Fibroblast of lung (primary cell): ENCODE measurements around the gene PTEN. TPM values are rescaled to one million over a fixed set of nuclear protein-coding genes. Genes with fewer than 3 reads are reported as not detected.

ENCODE experiments used
- DNase-seq, 2 donors: peaks; one replicate each; pipeline versions ENCODE4 v3.0.0 to v3.0.0-alpha.2; 2010; ENCODE audit warnings: low read depth in 2 of 2
- H2AFZ ChIP-seq: 2 replicates; pipeline ENCODE4 v1.5.1; 2012; ENCODE audit warnings: low read length, control low read depth, inconsistent platforms
- H3K27ac ChIP-seq: 2 replicates; pipeline ENCODE4 v1.5.1; 2011; ENCODE audit warnings: low read length, control low read depth; ENCODE audit not compliant: insufficient read depth
- H3K27me3 ChIP-seq: 2 replicates; pipeline ENCODE4 v1.5.1; 2011; ENCODE audit warnings: mild to moderate bottlenecking, low read length; ENCODE audit not compliant: control insufficient read depth, insufficient read depth
- H3K36me3 ChIP-seq: 2 replicates; pipeline ENCODE4 v1.5.1; 2011; ENCODE audit warnings: low read length; ENCODE audit not compliant: control insufficient read depth, insufficient read depth
- H3K4me1 ChIP-seq: 2 replicates; pipeline ENCODE4 v1.5.1; 2011; ENCODE audit warnings: low read length; ENCODE audit not compliant: control insufficient read depth, insufficient read depth; ENCODE audit errors: extremely low read depth
- H3K4me2 ChIP-seq: 2 replicates; pipeline ENCODE4 v1.5.1; 2011; ENCODE audit warnings: low read length, control low read depth; ENCODE audit not compliant: insufficient read depth; ENCODE audit errors: extremely low read depth
- H3K4me3 ChIP-seq, 4 experiments: fragments of 200-600 bp in 1 of 4; sonication (generic) in 1 of 4; replicated peaks in 1 of 4; 2 replicates each; pipeline ENCODE4 v1.5.1; 2011 to 2016; ENCODE audit warnings: low read length in 4 of 4, low read depth in 3 of 4, mild to moderate bottlenecking in 3 of 4, control low read depth in 2 of 4, inconsistent platforms in 1 of 4, mixed read lengths in 1 of 4; ENCODE audit not compliant: insufficient read depth in 1 of 4; ENCODE audit errors: control extremely low read depth in 1 of 4
- H3K79me2 ChIP-seq: 2 replicates; pipeline ENCODE4 v1.5.1; 2012; ENCODE audit warnings: mild to moderate bottlenecking, low read length, inconsistent platforms; ENCODE audit not compliant: control insufficient read depth, insufficient read depth
- H3K9ac ChIP-seq: 2 replicates; pipeline ENCODE4 v1.5.1; 2011; ENCODE audit warnings: mild to moderate bottlenecking, low read length, control low read depth; ENCODE audit not compliant: insufficient read depth
- H3K9me3 ChIP-seq: 2 replicates; pipeline ENCODE4 v1.5.1; 2012; ENCODE audit warnings: low read depth, low read length; ENCODE audit not compliant: control insufficient read depth, insufficient read depth
- H4K20me1 ChIP-seq: 2 replicates; pipeline ENCODE4 v1.5.1; 2011; ENCODE audit warnings: low read length; ENCODE audit not compliant: control insufficient read depth, insufficient read depth; ENCODE audit errors: extremely low read depth
- CTCF ChIP-seq, 2 donors: IDR thresholded peaks in 1 of 2; conservative IDR thresholded peaks in 1 of 2; 1 replicate in 1 of 2; 2 replicates in 1 of 2; pipeline ENCODE4 v1.5.1; 2011 to 2012; ENCODE audit warnings: low read length in 2 of 2, control low read depth in 1 of 2, inconsistent platforms in 1 of 2, low read depth in 1 of 2, mild to moderate bottlenecking in 1 of 2
- EZH2 ChIP-seq: IDR thresholded peaks from 2 replicates; pipeline ENCODE4 v1.5.1; 2012; ENCODE audit warnings: low read length, control low read depth, mild to moderate bottlenecking; ENCODE audit errors: missing control alignments
- polyA plus RNA-seq, 2 donors: library from polyadenylated mRNA; depleted of rRNA in 1 of 2; stranded (reverse) in 1 of 2; unstranded in 1 of 2; fragments of >200 nt; gene quantifications; 2 replicates each; pipeline ENCODE4 v1.2.1, GENCODE V29; 2011 to 2012; ENCODE audit warnings: missing spikeins in 1 of 2
- total RNA-seq: library from RNA; depleted of rRNA; stranded (reverse); fragments of >200 nt; gene quantifications from 2 replicates; pipeline ENCODE4 v1.2.1, GENCODE V29; 2014

The PTEN gene
- total and polyA plus RNA-seq, 2 donors (not counting 1 experiment from before 2014, with no cell fraction given) = 60.2 to 200 TPM

GRCh38 chr10:87974769-87975168 lies 111.3 kb downstream of the PTEN start:
- no peak overlapping the region for H3K9ac ChIP-seq
- H2AFZ ChIP-seq = no peak overlapping the region
- TF ChIP-seq CTCF (conservative IDR thresholded peaks at IDR 0.05 in 1 of 2, IDR thresholded peaks at IDR 0.05 in 1 of 2; ENCODE audit: low read depth in 1 of 2, low read length in 2 of 2) (no peak), EZH2 (no peak)

GRCh38 chr10:87976101-87976743 lies 112.8 kb downstream of the PTEN start:
- no peaks in the 10 kb centered on the region for H3K36me3 ChIP-seq
- no peak overlapping the region for H3K4me2 ChIP-seq
- peak; percentile 35 to 37 for DNase-seq
- H3K27me3 ChIP-seq = no peaks in the 10 kb centered on the region
- TF ChIP-seq EZH2 = no peak
- TF ChIP-seq CTCF (conservative IDR thresholded peaks at IDR 0.05 in 1 of 2, IDR thresholded peaks at IDR 0.05 in 1 of 2; ENCODE audit: low read depth in 1 of 2, low read length in 2 of 2) = no peak
- H3K27ac ChIP-seq = no peak overlapping the region
- no peak overlapping the region for H3K4me3 ChIP-seq
- H3K79me2 ChIP-seq = no peaks in the 10 kb centered on the region
- no peak overlapping the region for H3K9ac ChIP-seq
- H4K20me1 ChIP-seq = no peaks in the 10 kb centered on the region
- H3K4me1 ChIP-seq = no peaks in the 10 kb centered on the region
- no peak overlapping the region for H2AFZ ChIP-seq
- H3K9me3 ChIP-seq = no peaks in the 10 kb centered on the region

More at GRCh38 chr10:87974769-87975168, 111.3 kb downstream of the PTEN start:
- Histone ChIP-seq H3K4me1 (no peaks in the 10 kb centered on the region), H3K27ac (no peak overlapping the region), H3K79me2 (no peaks in the 10 kb centered on the region), H3K9me3 (no peaks in the 10 kb centered on the region), H3K36me3 (no peaks in the 10 kb centered on the region), H3K4me3 (no peak overlapping the region), H3K4me2 (no peak overlapping the region), H4K20me1 (no peaks in the 10 kb centered on the region), H3K27me3 (no peaks in the 10 kb centered on the region)
- no peak for DNase-seq

GRCh38 chr10:87978166-87978565 lies 114.7 kb downstream of the PTEN start:
- H2AFZ ChIP-seq = no peak overlapping the region
- no peaks in the 10 kb centered on the region for H3K27me3 ChIP-seq
- H3K4me3 ChIP-seq = no peak overlapping the region
- no peak overlapping the region for H3K4me2 ChIP-seq
- TF ChIP-seq CTCF (conservative IDR thresholded peaks at IDR 0.05 in 1 of 2, IDR thresholded peaks at IDR 0.05 in 1 of 2; ENCODE audit: low read depth in 1 of 2, low read length in 2 of 2) (no peak), EZH2 (no peak)
- no peaks in the 10 kb centered on the region for H3K79me2 ChIP-seq
- no peak overlapping the region for H3K27ac ChIP-seq
- H3K36me3 ChIP-seq = no peaks in the 10 kb centered on the region
- H3K9ac ChIP-seq = no peak overlapping the region
- H4K20me1 ChIP-seq = no peaks in the 10 kb centered on the region
- no peaks in the 10 kb centered on the region for H3K9me3 ChIP-seq
- no peaks in the 10 kb centered on the region for H3K4me1 ChIP-seq
- no peak for DNase-seq
